K562 (cell line): ENCODE results near the gene DDIT3.

ENCODE experiments used
- ZNF431 ChIP-seq: sonication (generic); formaldehyde crosslinking; IDR thresholded peaks from 2 replicates; pipeline ENCODE4 v1.8.0; 2022; ENCODE audit warnings: mild to moderate bottlenecking, missing genetic modification reagents
- TF ChIP-seq, protein P1 (sequence below), 3 experiments: IDR thresholded peaks in 2 of 3; conservative IDR thresholded peaks in 1 of 3; 2 replicates each; pipeline ENCODE4 v1.5.1; 2011 to 2012; ENCODE audit warnings: low read length in 3 of 3, mild to moderate bottlenecking in 3 of 3, control low read depth in 2 of 3, improper control_type of control experiment in 1 of 3, inconsistent platforms in 1 of 3, low read depth in 1 of 3, mixed read lengths in 1 of 3, moderate library complexity in 1 of 3; ENCODE audit not compliant: insufficient read depth in 2 of 3

- TF ChIP-seq, protein P1, sequence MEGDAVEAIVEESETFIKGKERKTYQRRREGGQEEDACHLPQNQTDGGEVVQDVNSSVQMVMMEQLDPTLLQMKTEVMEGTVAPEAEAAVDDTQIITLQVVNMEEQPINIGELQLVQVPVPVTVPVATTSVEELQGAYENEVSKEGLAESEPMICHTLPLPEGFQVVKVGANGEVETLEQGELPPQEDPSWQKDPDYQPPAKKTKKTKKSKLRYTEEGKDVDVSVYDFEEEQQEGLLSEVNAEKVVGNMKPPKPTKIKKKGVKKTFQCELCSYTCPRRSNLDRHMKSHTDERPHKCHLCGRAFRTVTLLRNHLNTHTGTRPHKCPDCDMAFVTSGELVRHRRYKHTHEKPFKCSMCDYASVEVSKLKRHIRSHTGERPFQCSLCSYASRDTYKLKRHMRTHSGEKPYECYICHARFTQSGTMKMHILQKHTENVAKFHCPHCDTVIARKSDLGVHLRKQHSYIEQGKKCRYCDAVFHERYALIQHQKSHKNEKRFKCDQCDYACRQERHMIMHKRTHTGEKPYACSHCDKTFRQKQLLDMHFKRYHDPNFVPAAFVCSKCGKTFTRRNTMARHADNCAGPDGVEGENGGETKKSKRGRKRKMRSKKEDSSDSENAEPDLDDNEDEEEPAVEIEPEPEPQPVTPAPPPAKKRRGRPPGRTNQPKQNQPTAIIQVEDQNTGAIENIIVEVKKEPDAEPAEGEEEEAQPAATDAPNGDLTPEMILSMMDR (IDR thresholded peaks at IDR 0.05 in 2 of 3, conservative IDR thresholded peaks at IDR 0.05 in 1 of 3; ENCODE audit: insufficient read depth in 2 of 3, low read depth in 1 of 3, low read length in 3 of 3), result peak in 2 of 3 experiments; percentile 19 to 26; a peak in 1 of 6 replicates
- no peak for TF ChIP-seq ZNF431 (CRISPR knock-in tag)
Measured at GRCh38 chr12:57549909-57550640, 29.8 kb upstream of the DDIT3 start, which contains the start of gene KIF5A.
